Mesendoderm (in vitro differentiated cells): ENCODE measurements around the gene PTPRJ.
"Not testable (repeated sequence)": the region's sequence is repeated elsewhere in the genome, so short reads cannot be mapped to it uniquely, and the experiment has no call there.

ENCODE experiments used
- DNase-seq: peaks from one replicate; pipeline ENCODE4 v3.0.0; 2013
- H2AK5ac ChIP-seq: 2 replicates; pipeline ENCODE4 v1.6.1; 2013; ENCODE audit warnings: low read length, inconsistent platforms
- H2BK120ac ChIP-seq: 2 replicates; pipeline ENCODE4 v1.6.1; 2013; ENCODE audit warnings: low read depth, mild to moderate bottlenecking, low read length, moderate library complexity, mixed read lengths
- H2BK15ac ChIP-seq: replicated peaks from 2 replicates; pipeline ENCODE4 v1.6.1; 2013; ENCODE audit warnings: low read depth, mild to moderate bottlenecking, moderate library complexity
- H2BK5ac ChIP-seq: 2 replicates; pipeline ENCODE4 v1.6.1; 2013; ENCODE audit warnings: low read length, inconsistent platforms
- H3K18ac ChIP-seq: 2 replicates; pipeline ENCODE4 v1.6.1; 2013; ENCODE audit warnings: mild to moderate bottlenecking, low read length, mixed read lengths
- H3K23ac ChIP-seq: one replicate; pipeline ENCODE4 v1.6.1; 2013; ENCODE audit warnings: low read length
- H3K27ac ChIP-seq: 2 replicates; pipeline ENCODE4 v1.5.1; 2013; ENCODE audit warnings: low read depth, mild to moderate bottlenecking, inconsistent platforms, low read length, moderate library complexity
- H3K27me3 ChIP-seq: 2 replicates; pipeline ENCODE4 v1.6.1; 2013; ENCODE audit warnings: low read length, control low read depth, mild to moderate bottlenecking, inconsistent platforms; ENCODE audit not compliant: insufficient read depth, poor library complexity
- H3K36me3 ChIP-seq: 2 replicates; pipeline ENCODE4 v1.6.1; 2013; ENCODE audit warnings: low read length, inconsistent platforms; ENCODE audit not compliant: control insufficient read depth, insufficient read depth
- H3K4ac ChIP-seq: one replicate; pipeline ENCODE4 v1.6.1; 2013; ENCODE audit warnings: low read depth, mild to moderate bottlenecking, low read length, moderate library complexity
- H3K4me1 ChIP-seq: 2 replicates; pipeline ENCODE4 v1.6.1; 2013; ENCODE audit warnings: low read depth, low read length, inconsistent platforms; ENCODE audit not compliant: control insufficient read depth
- H3K4me2 ChIP-seq: 2 replicates; pipeline ENCODE4 v1.6.1; 2013; ENCODE audit warnings: low read length
- H3K4me3 ChIP-seq: 2 replicates; pipeline ENCODE4 v1.5.1; 2013; ENCODE audit warnings: mild to moderate bottlenecking, low read length
- H3K56ac ChIP-seq: one replicate; pipeline ENCODE4 v1.6.1; 2013; ENCODE audit warnings: low read length
- H3K79me1 ChIP-seq: 2 replicates; pipeline ENCODE4 v1.6.1; 2013; ENCODE audit warnings: low read length, inconsistent platforms
- H3K79me2 ChIP-seq: 2 replicates; pipeline ENCODE4 v1.6.1; 2013; ENCODE audit warnings: mild to moderate bottlenecking, low read length; ENCODE audit not compliant: control insufficient read depth, insufficient read depth
- H3K9ac ChIP-seq: 2 replicates; pipeline ENCODE4 v1.6.1; 2013; ENCODE audit warnings: low read length, inconsistent platforms
- H4K5ac ChIP-seq: one replicate; pipeline ENCODE4 v1.6.1; 2013; ENCODE audit warnings: low read length
- H4K8ac ChIP-seq: one replicate; pipeline ENCODE4 v1.6.1; 2013; ENCODE audit warnings: low read depth, mild to moderate bottlenecking, control low read depth, low read length, moderate library complexity
- WGBS: extraction: QIAGEN DNeasy Blood & Tissue Kit; methylation state at CpG from one replicate; pipeline ENCODE4 v1.1.7; 2013; ENCODE audit warnings: low lambda C conversion rate, missing lambda C conversion rate; ENCODE audit not compliant: insufficient coverage; ENCODE audit errors: extremely low coverage; 5-methylcytosine and 5-hydroxymethylcytosine counted together

PTPRJ gene

GRCh38 chr11:48021201-48021820, 41.0 kb downstream of the PTPRJ start:
- H3K56ac ChIP-seq, H3K23ac ChIP-seq, H4K5ac ChIP-seq, H3K36me3 ChIP-seq, H3K4me2 ChIP-seq, H2BK120ac ChIP-seq, DNase-seq, H2BK5ac ChIP-seq, H3K27ac ChIP-seq, H3K79me2 ChIP-seq, H3K4me3 ChIP-seq, H4K8ac ChIP-seq, H2AK5ac ChIP-seq, H3K27me3 ChIP-seq, H2BK15ac ChIP-seq, H3K9ac ChIP-seq, H3K18ac ChIP-seq, H3K4ac ChIP-seq: not testable (repeated sequence)
- no CpG with 5 or more reads among the region's 10 CpGs for WGBS
- peaks cover 10% of the 10 kb centered on the region for H3K4me1 ChIP-seq
- peaks cover 20% of the 10 kb centered on the region for H3K79me1 ChIP-seq

GRCh38 chr11:48022445-48022844, 42.1 kb downstream of the PTPRJ start:
- peaks cover 14% of the 10 kb centered on the region for H3K79me1 ChIP-seq
- H3K56ac ChIP-seq = peak overlapping the region; percentile 10
- no peaks in the 10 kb centered on the region for H3K27me3 ChIP-seq
- no peak overlapping the region for H3K9ac ChIP-seq
- no peak overlapping the region for H3K4me3 ChIP-seq
- no peak for DNase-seq
- no peak overlapping the region for H3K4ac ChIP-seq
- H3K18ac ChIP-seq = no peak overlapping the region
- no peak overlapping the region for H3K23ac ChIP-seq
- no peaks in the 10 kb centered on the region for H3K36me3 ChIP-seq
- no CpG with 5 or more reads among the region's 4 CpGs for WGBS
- no peak overlapping the region for H2AK5ac ChIP-seq
- peaks cover 9% of the 10 kb centered on the region for H3K4me1 ChIP-seq
- H4K8ac ChIP-seq = no peak overlapping the region
- no peak overlapping the region for H2BK120ac ChIP-seq
- no peak overlapping the region for H2BK15ac ChIP-seq
- no peak overlapping the region for H4K5ac ChIP-seq
- H3K27ac ChIP-seq = no peak overlapping the region
- no peaks in the 10 kb centered on the region for H3K79me2 ChIP-seq
- H2BK5ac ChIP-seq = no peak overlapping the region
- no peak overlapping the region for H3K4me2 ChIP-seq

GRCh38 chr11:48023608-48024007, 43.2 kb downstream of the PTPRJ start:
- H3K79me2 ChIP-seq, H3K27ac ChIP-seq, H3K4ac ChIP-seq, H3K36me3 ChIP-seq, H3K9ac ChIP-seq, H2BK120ac ChIP-seq, H3K27me3 ChIP-seq, DNase-seq, H3K4me2 ChIP-seq, H3K18ac ChIP-seq, H2BK5ac ChIP-seq, H4K5ac ChIP-seq, H4K8ac ChIP-seq, H3K23ac ChIP-seq, H3K4me1 ChIP-seq, H3K4me3 ChIP-seq, H3K56ac ChIP-seq, H2BK15ac ChIP-seq, H2AK5ac ChIP-seq: not testable (repeated sequence)
- no CpG with 5 or more reads among the region's 7 CpGs for WGBS
- peaks cover 12% of the 10 kb centered on the region for H3K79me1 ChIP-seq

GRCh38 chr11:48024635-48025071, 44.3 kb downstream of the PTPRJ start:
- Histone ChIP-seq H3K79me1 (peaks cover 12% of the 10 kb centered on the region), H4K5ac (no peak overlapping the region), H3K4me2 (no peak overlapping the region), H3K56ac (no peak overlapping the region), H3K18ac (no peak overlapping the region), H2BK15ac (no peak overlapping the region), H3K4me1 (no peaks in the 10 kb centered on the region), H3K9ac (no peak overlapping the region), H3K27me3 (no peaks in the 10 kb centered on the region), H3K79me2 (no peaks in the 10 kb centered on the region), H3K23ac (no peak overlapping the region), H3K27ac (no peak overlapping the region), H3K36me3 (no peaks in the 10 kb centered on the region), H3K4ac (no peak overlapping the region), H2BK5ac (no peak overlapping the region), H2AK5ac (no peak overlapping the region), H3K4me3 (no peak overlapping the region), H4K8ac (no peak overlapping the region), H2BK120ac (no peak overlapping the region)
- DNase-seq = no peak
- WGBS = no CpG with 5 or more reads among the region's 5 CpGs

GRCh38 chr11:48025293-48025983, 45.1 kb downstream of the PTPRJ start:
- no peak overlapping the region for H2AK5ac ChIP-seq
- no peak overlapping the region for H3K9ac ChIP-seq
- no peak overlapping the region for H3K27ac ChIP-seq
- H3K56ac ChIP-seq = peak overlapping the region; percentile 2
- H3K79me1 ChIP-seq = peaks cover 11% of the 10 kb centered on the region
- DNase-seq = no peak
- H2BK15ac ChIP-seq = no peak overlapping the region
- WGBS = no CpG with 5 or more reads among the region's 9 CpGs
- no peak overlapping the region for H4K5ac ChIP-seq
- no peak overlapping the region for H3K4me2 ChIP-seq
- no peak overlapping the region for H2BK120ac ChIP-seq
- H3K4me1 ChIP-seq = no peaks in the 10 kb centered on the region
- H3K27me3 ChIP-seq = no peaks in the 10 kb centered on the region
- H2BK5ac ChIP-seq = no peak overlapping the region
- no peaks in the 10 kb centered on the region for H3K36me3 ChIP-seq
- H4K8ac ChIP-seq = no peak overlapping the region
- H3K4me3 ChIP-seq = no peak overlapping the region
- no peak overlapping the region for H3K4ac ChIP-seq
- H3K18ac ChIP-seq = no peak overlapping the region
- H3K23ac ChIP-seq = no peak overlapping the region
- no peaks in the 10 kb centered on the region for H3K79me2 ChIP-seq

- WGBS = no CpG with 5 or more reads among the region's 3 CpGs
- H3K79me2 ChIP-seq = no peaks in the 10 kb centered on the region
- H3K79me1 ChIP-seq = peaks cover 9% of the 10 kb centered on the region
- no peak overlapping the region for H4K5ac ChIP-seq
- H2AK5ac ChIP-seq = no peak overlapping the region
- H3K4me2 ChIP-seq = no peak overlapping the region
- H4K8ac ChIP-seq = no peak overlapping the region
- no peaks in the 10 kb centered on the region for H3K36me3 ChIP-seq
- no peak overlapping the region for H3K27ac ChIP-seq
- no peak overlapping the region for H3K4me3 ChIP-seq
- no peak overlapping the region for H2BK5ac ChIP-seq
- DNase-seq = no peak
- H2BK120ac ChIP-seq = no peak overlapping the region
- H3K23ac ChIP-seq = no peak overlapping the region
- H2BK15ac ChIP-seq = no peak overlapping the region
- no peak overlapping the region for H3K4ac ChIP-seq
- H3K9ac ChIP-seq = no peak overlapping the region
- no peak overlapping the region for H3K18ac ChIP-seq
- no peaks in the 10 kb centered on the region for H3K4me1 ChIP-seq
- H3K27me3 ChIP-seq = no peaks in the 10 kb centered on the region
- H3K56ac ChIP-seq = no peak overlapping the region
These were observed 45.6 kb downstream of the PTPRJ start for GRCh38 chr11:48025984-48026340.
